BLaER1 (cell line): ENCODE measurements around the gene ADM.

Source experiments
- H3K27ac ChIP-seq: shearing (Covaris generic); formaldehyde crosslinking; 2 replicates; pipeline ENCODE4 v1.8.1; 2022
- H3K27me3 ChIP-seq: shearing (Covaris generic); formaldehyde crosslinking; 2 replicates; pipeline ENCODE4 v1.8.1; 2022
- H3K36me3 ChIP-seq: shearing (Covaris generic); formaldehyde crosslinking; 2 replicates; pipeline ENCODE4 v1.8.1; 2022
- H3K4me1 ChIP-seq: shearing (Covaris generic); formaldehyde crosslinking; 2 replicates; pipeline ENCODE4 v1.8.1; 2022
- H3K4me2 ChIP-seq: shearing (Covaris generic); formaldehyde crosslinking; 2 replicates; pipeline ENCODE4 v1.8.1; 2022
- H3K4me3 ChIP-seq: shearing (Covaris generic); formaldehyde crosslinking; 2 replicates; pipeline ENCODE4 v1.8.1; 2022
- H3K9ac ChIP-seq: shearing (Covaris generic); formaldehyde crosslinking; 2 replicates; pipeline ENCODE4 v1.8.1; 2022
- H3K9me3 ChIP-seq: shearing (Covaris generic); formaldehyde crosslinking; 2 replicates; pipeline ENCODE4 v1.8.1; 2022
- H4K20me1 ChIP-seq: shearing (Covaris generic); formaldehyde crosslinking; 2 replicates; pipeline ENCODE4 v1.8.1; 2022
- Cebpa-rat ChIP-seq: shearing (Covaris generic); IDR thresholded peaks from 2 replicates; pipeline ENCODE4 v1.8.1; 2022

Gene ADM

DNA sequence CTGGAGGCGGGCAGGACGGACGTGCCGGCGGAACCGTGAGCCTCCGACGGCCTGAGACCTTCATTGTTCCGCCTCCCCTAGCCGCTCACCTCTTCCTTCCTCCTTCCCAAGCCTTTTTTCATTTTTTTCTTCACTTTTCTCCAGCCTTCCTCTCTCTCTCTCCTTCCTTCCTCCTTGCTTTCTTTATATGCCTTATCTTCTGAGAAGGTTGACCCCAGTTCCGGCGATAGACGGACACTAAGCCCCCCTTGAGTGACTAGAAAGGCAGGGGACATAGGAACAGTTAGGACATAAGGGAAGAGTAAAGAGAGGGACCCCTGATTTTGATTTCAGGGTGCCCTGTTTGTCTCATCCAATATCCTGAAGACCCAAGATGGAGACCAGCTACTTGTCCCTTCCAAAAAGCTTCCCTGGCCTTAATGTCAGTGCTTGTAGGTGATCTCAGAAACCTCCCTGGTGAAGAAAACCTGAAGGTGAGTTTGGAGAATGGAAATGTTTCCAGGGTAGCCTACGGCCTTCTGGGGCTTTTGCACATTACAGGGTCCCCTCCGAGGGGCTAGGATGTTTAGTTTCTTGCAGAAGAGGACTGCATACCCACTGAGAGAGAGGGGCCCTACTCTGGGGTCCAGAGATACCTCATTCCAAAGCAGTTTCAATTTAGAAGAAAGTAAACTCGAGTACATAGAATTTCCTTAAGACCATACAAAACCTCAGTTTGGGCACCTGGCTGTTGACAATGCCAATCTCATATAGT, 3.5 kb downstream of the ADM start:
- H3K4me1 ChIP-seq, result peaks cover 60% of the 10 kb centered on the region
- peaks cover 73% of the 10 kb centered on the region for H3K27me3 ChIP-seq
- H3K4me2 ChIP-seq, result peak overlapping the region; percentile 97
- no peaks in the 10 kb centered on the region for H3K36me3 ChIP-seq
- TF ChIP-seq Cebpa-rat, result no peak
- peaks cover 5% of the 10 kb centered on the region; the same call in 1 of the 2 replicates for H3K9me3 ChIP-seq
- H3K27ac ChIP-seq, result no peak overlapping the region
- peaks cover 43% of the 10 kb centered on the region for H4K20me1 ChIP-seq
- H3K4me3 ChIP-seq, result peak overlapping the region; percentile 53
- no peak overlapping the region for H3K9ac ChIP-seq

DNA sequence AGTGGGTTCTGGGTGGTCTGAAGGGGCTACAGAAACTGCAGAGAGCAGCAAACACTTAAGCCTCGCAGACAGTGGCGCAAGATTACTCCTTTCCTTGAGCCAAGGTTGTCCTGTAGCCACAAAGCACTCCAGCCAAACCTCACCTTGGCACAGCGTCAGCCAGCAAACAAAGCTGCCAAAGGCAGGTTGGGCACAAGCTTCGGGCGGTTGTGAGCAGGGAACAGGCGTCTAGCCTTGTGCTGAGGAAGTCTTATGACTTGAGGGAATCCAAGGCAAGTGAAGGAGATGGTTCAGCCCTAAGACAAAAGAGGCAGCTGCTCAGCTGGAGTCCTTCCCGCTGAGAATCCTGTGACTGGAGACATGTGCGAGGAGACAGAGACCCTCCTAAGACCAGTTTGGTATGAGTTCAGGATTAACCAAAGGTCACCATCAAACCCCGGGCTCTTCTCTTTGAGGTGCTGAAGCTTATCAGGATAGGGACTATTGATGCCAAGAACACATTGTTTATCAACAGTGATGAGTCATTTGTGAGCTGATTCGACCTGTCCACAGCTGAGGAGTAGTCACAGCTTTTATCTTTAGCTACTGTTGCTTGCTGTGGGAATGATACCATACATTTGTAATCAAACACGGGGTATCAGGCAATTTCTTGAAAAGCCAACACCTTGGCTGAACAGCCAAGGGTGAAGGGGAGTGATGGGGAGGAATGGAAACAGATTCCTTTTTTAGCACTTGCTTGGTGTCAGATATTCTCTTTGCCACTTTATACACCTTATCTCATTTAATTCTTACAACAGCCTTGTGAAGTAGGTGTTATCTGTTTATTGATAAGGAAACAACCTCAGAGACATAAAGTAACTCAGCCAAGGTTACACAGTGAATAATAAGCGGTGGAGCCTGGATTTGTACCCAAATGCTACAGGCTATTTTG, 4.6 kb downstream of the ADM start:
- no peak overlapping the region for H3K9ac ChIP-seq
- peaks cover 5% of the 10 kb centered on the region; the same call in 1 of the 2 replicates for H3K9me3 ChIP-seq
- peaks cover 62% of the 10 kb centered on the region for H3K27me3 ChIP-seq
- H3K27ac ChIP-seq, result no peak overlapping the region
- H3K36me3 ChIP-seq, result no peaks in the 10 kb centered on the region
- peaks cover 49% of the 10 kb centered on the region for H3K4me1 ChIP-seq
- H3K4me2 ChIP-seq, result no peak overlapping the region; the same call in 1 of the 2 replicates
- no peak overlapping the region for H3K4me3 ChIP-seq
- no peak for TF ChIP-seq Cebpa-rat
- peaks cover 33% of the 10 kb centered on the region for H4K20me1 ChIP-seq

DNA sequence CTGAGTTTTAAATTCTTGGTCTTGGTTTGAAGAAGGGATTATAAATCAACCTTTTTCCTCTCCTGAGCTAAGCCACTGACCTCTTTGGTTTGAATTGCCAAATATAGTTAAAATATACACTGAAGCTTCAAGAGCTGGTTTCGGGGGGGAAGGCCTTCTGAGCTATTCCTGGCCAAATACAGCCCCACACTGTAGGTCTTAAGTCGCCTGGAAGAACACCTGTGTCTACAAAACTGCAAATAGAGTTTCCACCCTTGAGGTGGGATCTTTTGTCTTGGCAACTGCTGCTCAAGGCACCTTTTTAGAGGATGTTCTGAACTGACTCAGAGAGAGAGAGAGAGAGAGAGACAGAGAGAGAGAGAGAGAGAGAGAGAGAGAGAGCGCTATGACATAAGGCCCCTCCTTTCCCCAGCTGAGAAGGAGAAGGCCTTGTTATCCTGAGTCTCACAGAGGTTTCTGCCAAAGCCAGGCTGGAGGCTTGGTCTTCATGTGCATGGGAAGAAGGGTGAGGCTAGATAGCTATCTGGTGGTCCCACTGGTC, 5.5 kb downstream of the ADM start:
- peaks cover 5% of the 10 kb centered on the region; the same call in 1 of the 2 replicates for H3K9me3 ChIP-seq
- H3K4me1 ChIP-seq, result peaks cover 40% of the 10 kb centered on the region
- H3K27ac ChIP-seq, result no peak overlapping the region
- no peaks in the 10 kb centered on the region for H3K36me3 ChIP-seq
- no peak overlapping the region for H3K4me2 ChIP-seq
- peaks cover 53% of the 10 kb centered on the region for H3K27me3 ChIP-seq
- no peak for TF ChIP-seq Cebpa-rat
- H3K4me3 ChIP-seq, result no peak overlapping the region
- H4K20me1 ChIP-seq, result peaks cover 24% of the 10 kb centered on the region
- no peak overlapping the region for H3K9ac ChIP-seq

DNA sequence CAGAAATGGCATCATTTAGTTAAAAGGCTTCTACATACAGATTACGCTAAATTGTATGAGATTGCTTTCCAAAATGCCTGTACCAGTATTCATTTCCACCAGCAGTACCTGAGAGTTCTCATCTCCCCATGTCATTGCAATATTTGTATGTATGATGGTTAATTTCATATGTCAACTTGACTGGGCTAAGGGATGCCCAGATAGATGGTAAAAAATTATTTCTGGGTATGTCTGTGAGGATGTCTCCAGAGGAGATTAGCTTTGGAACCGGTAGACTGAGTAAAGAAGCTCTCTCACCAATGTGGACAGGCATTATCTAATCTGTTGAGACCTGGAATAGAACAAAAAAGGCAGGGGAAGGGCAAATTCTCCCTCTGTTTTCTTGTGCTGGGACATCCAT, 6.9 kb downstream of the ADM start:
- Histone ChIP-seq H4K20me1 (peaks cover 9% of the 10 kb centered on the region), H3K9me3 (peaks cover 5% of the 10 kb centered on the region; the same call in 1 of the 2 replicates), H3K27me3 (peaks cover 38% of the 10 kb centered on the region), H3K9ac (no peak overlapping the region), H3K4me1 (peaks cover 26% of the 10 kb centered on the region), H3K4me3 (no peak overlapping the region), H3K36me3 (no peaks in the 10 kb centered on the region), H3K27ac (no peak overlapping the region), H3K4me2 (no peak overlapping the region)
- no peak for TF ChIP-seq Cebpa-rat

DNA sequence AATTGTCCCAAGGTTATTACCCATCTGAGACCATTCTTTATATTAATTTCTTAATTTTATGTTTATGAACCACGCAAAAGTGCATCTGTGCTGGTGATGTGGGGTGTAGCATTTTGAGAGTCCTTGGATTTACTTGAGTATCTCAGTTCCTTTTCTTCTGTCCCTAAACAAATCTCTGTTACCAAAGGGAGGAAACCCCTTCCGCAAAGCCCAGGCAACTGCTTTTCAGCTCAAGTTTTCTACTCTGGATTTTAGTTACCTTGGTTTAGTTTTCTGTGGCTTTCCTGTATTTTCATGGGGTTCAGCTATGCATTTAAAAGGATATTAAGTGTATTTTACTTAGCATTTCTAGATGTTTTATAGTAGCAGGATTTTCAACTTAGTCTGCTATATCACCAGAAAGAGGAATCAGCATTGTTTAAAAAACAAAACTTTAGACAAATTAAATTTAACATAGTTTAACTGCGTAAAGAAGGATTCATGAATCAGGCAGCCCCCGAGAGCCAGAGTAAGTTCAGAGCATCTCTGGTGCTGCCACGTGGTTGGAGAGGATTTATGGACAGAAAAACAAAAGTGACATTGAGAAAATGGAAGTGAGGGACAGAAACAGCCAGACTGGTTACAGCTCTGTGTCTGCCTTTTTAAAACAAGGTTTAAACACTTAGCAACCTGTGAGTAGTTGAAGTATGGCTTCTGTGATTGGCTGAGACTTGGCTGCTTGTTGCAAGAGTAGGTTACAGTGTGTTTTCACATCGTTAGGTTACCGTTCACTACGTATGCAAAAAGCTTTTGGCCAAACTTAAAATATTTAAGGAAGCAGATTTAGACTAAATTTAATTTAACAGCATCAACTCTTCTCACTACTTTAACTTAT, 9.6 kb downstream of the ADM start:
- peaks cover 22% of the 10 kb centered on the region for H3K4me1 ChIP-seq
- H3K27me3 ChIP-seq, result peaks cover 12% of the 10 kb centered on the region
- H3K27ac ChIP-seq, result no peak overlapping the region
- no peak overlapping the region for H3K4me3 ChIP-seq
- H3K9me3 ChIP-seq, result peaks cover 5% of the 10 kb centered on the region; the same call in 1 of the 2 replicates
- H3K9ac ChIP-seq, result no peak overlapping the region
- no peaks in the 10 kb centered on the region for H3K36me3 ChIP-seq
- H4K20me1 ChIP-seq, result no peaks in the 10 kb centered on the region
- H3K4me2 ChIP-seq, result no peak overlapping the region
- no peak for TF ChIP-seq Cebpa-rat

DNA sequence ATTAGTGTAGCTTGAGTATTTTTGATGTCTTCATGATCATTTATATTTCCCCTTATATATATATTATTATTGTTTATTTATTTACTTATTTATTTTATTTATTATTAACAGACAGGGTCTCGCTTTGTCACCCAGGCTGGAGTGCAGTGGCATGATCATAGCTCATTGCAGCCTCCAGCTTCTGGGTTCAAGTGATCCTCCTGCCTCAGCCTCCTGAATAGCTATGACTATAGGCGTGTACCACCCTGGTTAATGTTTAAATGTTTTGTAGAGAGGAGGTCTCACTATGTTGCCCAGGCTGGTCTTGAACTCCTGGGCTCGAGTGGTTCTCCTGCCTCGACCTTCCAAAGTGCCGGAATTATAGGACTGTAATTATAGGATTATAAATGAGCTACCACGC, 10.2 kb downstream of the ADM start:
- Histone ChIP-seq H3K9me3 (peaks cover 5% of the 10 kb centered on the region; the same call in 1 of the 2 replicates), H3K27ac (no peak overlapping the region), H3K9ac (no peak overlapping the region), H4K20me1 (no peaks in the 10 kb centered on the region), H3K4me3 (no peak overlapping the region), H3K4me1 (peaks cover 22% of the 10 kb centered on the region), H3K4me2 (no peak overlapping the region), H3K27me3 (peaks cover 6% of the 10 kb centered on the region; the same call in 1 of the 2 replicates), H3K36me3 (no peaks in the 10 kb centered on the region)
- TF ChIP-seq Cebpa-rat, result no peak

DNA sequence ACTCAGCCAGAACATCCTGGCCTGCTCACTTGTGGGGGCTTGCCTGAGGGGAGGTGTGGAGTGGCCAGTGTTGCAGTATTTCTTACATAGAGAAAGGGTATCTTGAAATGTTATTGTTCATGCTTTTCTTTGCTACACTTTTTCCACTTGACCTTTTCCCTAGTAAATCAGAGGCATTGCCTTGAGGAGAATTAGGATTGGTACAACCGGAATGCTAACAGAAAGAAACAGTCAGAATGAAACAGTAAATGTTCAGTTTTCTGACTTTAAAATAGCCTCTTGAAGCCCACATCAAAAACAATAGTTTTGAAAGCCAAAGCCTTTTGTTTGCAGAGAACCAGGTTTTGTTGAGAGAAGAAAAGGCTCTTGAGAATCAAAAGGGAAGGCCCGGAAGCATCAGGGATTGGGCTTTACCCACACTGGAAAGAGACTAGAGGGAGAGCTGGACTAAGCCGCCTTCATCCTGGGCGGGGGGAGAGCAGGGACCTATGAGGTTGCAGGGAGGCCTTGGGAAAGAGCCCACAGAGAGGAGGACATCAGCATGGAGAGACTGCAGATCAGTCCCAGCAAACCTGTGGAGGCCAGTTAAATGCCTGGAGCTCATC, 12.4 kb downstream of the ADM start:
- Histone ChIP-seq H4K20me1 (no peaks in the 10 kb centered on the region), H3K36me3 (no peaks in the 10 kb centered on the region), H3K27ac (no peak overlapping the region), H3K9ac (no peak overlapping the region), H3K27me3 (no peaks in the 10 kb centered on the region), H3K4me3 (no peak overlapping the region), H3K4me1 (peaks cover 22% of the 10 kb centered on the region), H3K4me2 (peak overlapping the region; percentile 60), H3K9me3 (no peaks in the 10 kb centered on the region)
- no peak for TF ChIP-seq Cebpa-rat

DNA sequence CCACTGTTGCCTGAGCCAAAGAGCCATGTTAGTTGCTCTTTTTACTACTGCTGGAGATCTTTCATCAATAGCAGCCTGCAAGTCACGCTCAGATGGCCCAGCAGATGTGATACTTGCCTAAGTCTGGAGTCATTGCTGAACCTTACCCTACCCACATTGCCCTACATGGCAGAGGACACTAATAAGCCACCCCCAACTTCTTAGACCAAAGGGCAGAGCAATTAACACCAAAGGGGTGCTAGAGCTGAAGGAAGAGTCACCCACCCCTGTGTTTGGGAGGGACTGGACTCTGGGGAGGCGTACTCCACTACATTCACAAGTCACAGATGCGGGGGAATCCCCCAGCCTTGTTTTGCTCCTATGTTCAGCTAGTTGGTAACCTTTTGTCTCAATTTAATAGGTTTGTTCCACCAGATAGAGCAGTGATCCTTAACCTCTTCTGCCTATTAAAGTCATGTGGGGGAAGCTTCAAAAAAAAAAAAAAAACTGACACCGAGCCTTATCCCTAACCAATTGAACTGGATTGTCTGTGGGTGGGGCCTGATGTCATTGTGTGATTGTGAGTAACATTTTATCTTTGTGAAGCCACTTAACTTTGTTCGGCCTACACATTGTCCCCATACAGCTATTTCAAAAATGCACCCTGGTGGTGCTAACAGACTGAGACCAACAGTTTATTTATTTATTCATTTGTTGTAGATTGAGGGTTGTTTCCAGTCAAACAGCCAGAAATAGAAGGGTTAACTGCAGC, 13.1 kb downstream of the ADM start:
- H4K20me1 ChIP-seq, result no peaks in the 10 kb centered on the region
- no peak for TF ChIP-seq Cebpa-rat
- H3K4me3 ChIP-seq, result no peak overlapping the region
- no peaks in the 10 kb centered on the region for H3K27me3 ChIP-seq
- no peaks in the 10 kb centered on the region for H3K9me3 ChIP-seq
- H3K9ac ChIP-seq, result no peak overlapping the region
- H3K27ac ChIP-seq, result no peak overlapping the region
- peak overlapping the region; percentile 60 for H3K4me2 ChIP-seq
- H3K4me1 ChIP-seq, result peaks cover 22% of the 10 kb centered on the region
- H3K36me3 ChIP-seq, result no peaks in the 10 kb centered on the region
